SKM-1 (cell line): ENCODE data around the gene MICAL3.
"Not testable (repeated sequence)": the region's sequence is repeated elsewhere in the genome, so short reads cannot be mapped to it uniquely, and the experiment has no call there.

Experiments used
- DNase-seq: peaks from one replicate; lab custom pipeline; 2025; ENCODE audit not compliant: unreplicated experiment; lab: John Stamatoyannopoulos, UW

MICAL3 gene

GRCh38 chr22:17770180-17771077 lies 253.9 kb downstream of the MICAL3 start:
- no peak for DNase-seq

DNA sequence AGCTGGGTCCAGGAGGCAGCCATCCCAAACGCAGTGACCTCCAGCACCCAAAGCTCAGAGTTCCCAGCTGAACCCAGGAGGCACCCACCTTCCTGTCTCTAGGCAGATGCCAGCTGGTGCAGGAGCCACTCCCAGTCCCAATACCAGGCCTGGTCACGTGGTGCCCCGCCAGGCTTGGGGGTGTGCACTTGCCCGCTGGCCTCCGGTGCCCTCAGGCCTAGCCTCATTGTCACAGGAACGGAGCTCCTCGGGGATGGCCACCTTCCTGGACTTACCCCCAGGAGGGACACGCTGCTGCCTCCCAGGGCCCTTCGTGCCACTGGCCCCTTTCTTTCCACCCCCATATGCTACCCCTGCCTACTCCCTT lies 254.7 kb downstream of the MICAL3 start:
- no peak for DNase-seq

- DNase-seq = no peak
Measured at GRCh38 chr22:17769013-17769715, 255.2 kb downstream of the MICAL3 start.

GRCh38 chr22:17767233-17768065 lies 256.9 kb downstream of the MICAL3 start:
- DNase-seq = no peak

- not testable (repeated sequence) for DNase-seq
Measured at GRCh38 chr22:17764852-17765251, 259.5 kb downstream of the MICAL3 start.

DNA sequence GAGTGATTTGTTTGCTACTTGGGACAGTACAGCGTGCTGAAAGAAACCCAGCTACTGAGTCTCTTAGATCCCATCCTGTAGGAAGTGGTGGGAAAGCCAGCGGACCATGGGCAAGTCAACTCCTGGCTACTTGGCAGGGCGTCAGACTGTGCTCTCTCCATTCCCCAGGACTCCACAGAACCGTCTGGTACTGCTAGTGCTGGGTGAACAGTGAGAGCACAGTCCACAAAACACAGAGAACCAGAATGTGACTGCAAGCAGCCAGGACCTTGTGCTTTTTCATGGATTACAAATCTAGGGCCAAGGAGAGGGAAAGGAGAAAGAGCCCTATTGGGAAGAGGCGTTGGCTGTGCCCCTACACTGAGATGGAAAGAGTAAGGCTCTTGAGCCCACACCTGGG lies 260.3 kb downstream of the MICAL3 start:
- DNase-seq = no peak

GRCh38 chr22:17763442-17763841 lies 260.9 kb downstream of the MICAL3 start:
- not testable (repeated sequence) for DNase-seq

DNA sequence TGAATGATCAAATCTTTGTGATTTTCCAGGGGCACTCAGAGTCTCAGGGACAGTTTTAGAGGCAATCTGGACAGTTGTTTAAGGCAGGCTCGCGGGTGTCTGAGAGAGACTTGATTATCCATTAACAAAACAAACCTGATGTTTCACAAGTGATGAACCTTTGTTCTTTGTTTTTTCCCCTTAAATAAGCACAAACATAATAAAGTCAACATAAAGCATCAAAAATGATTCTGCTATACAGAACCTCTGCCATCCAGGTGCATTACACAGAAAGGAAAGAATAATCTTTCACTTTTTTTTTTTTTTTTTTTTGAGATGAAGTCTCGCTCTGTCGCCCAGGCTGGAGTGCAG lies 263.2 kb downstream of the MICAL3 start:
- no peak for DNase-seq

GRCh38 chr22:17754233-17754925 lies 270.0 kb downstream of the MICAL3 start:
- no peak for DNase-seq

DNA sequence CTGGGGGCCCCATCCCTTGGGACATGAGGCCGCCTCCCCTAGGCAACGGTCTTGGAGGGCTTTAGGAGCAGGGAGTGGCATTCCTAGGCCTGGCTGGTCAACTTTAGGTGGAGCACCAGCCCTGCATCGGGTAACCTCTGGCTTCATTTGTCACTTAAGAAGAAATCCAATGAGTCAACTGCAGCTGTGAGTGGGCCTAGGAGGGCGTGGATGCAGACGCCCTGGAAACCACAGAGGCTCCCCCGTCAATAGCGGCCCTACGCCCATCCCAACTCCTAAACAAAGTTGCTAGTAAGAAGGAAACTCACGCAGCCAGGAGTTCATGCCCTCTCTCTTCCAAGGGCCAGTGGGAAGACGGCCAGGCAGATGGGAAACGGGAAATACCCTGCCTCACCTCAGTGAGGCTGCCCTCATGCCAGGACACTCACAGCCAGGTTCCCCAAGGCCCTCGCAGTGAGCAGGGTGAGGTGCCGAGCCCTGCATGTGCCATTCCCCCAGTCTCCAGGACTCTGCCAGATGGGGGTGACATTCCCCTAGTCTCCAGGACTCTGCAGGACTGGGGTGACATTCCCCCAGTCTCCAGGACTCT lies 270.9 kb downstream of the MICAL3 start:
- no peak for DNase-seq

GRCh38 chr22:17751596-17751995 lies 272.8 kb downstream of the MICAL3 start:
- no peak for DNase-seq

GRCh38 chr22:17749605-17750395 lies 274.6 kb downstream of the MICAL3 start:
- no peak for DNase-seq

DNA sequence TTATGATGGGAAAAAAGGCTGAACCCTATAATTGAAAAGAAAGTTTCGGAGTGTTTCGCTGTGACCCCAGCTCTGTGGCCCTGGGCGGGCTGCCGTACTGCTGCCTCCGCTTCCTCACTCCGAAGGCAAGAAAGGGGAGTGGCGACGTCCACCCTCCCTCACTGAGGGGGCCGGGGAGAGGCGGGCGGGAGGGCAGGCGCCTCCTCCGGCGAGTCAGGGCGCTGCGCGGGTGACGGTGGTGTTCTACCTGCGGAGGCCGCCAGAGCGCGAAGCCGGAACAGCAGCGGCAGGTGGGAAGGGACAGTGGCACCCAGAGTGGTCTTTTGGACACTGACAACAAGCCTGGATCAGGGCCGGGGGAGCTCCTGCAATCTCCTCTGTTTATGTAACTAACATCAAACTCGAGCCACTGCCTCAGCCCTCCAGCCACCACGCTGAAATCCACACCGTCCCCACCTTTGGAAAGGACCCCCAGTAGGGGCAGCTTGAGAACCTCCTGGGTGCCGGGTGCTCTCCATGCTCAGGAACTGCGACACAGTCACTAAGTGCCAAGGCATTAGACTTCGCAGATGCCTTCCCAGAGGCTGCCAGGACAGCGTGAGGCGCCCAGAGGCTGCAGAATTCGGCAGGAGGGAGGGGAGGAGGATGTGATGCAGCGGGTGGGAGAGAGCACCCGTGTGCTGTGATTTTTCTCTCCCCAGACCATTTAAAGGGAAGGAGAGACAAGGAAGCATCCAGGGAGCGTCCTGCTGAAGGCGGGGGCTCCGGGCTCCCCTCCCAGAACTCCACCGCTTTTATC lies 275.6 kb downstream of the MICAL3 start:
- no peak for DNase-seq

DNA sequence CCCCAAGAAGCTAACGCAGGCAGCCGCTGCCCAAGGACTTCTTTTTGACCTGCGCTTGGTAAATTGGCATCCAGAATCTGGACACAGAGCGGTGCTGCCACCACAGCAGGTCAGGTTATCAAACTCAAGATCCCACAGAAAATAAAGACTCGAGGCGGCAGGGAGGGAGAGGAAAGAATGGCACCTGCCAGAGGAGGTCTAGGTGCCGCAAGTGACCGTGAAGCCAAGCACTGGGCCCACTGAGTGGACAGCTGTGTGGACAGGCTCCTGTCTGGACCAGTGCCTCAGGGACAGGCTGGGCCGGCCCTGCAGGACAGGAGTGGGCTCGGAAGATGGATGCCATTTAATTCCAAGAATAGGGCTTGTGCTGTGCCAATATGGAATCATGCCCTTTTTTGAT lies 277.4 kb downstream of the MICAL3 start:
- no peak for DNase-seq

GRCh38 chr22:17744430-17744829 lies 279.9 kb downstream of the MICAL3 start:
- DNase-seq = no peak

- no peak for DNase-seq
Measured at GRCh38 chr22:17743661-17744411, 280.5 kb downstream of the MICAL3 start.

DNA sequence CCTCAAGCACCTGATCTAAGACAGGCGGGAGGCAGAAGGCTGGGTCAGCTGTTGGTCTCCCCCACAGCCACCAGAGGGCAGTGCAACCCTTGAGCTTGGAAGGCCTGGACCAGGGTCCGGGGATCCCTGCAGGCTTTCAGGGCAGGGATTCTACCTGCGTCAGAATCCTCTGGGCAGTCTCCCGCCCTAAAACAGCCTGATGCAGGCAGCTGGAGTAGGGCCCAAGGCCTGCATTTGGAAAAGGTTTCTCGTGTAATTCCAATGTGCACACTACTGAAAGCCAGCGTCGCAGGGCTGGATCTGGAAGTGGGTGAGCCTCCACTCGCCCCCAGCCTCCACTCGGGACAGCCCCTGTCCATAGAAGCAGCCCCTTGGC lies 281.8 kb downstream of the MICAL3 start:
- peak; percentile 22 for DNase-seq

DNA sequence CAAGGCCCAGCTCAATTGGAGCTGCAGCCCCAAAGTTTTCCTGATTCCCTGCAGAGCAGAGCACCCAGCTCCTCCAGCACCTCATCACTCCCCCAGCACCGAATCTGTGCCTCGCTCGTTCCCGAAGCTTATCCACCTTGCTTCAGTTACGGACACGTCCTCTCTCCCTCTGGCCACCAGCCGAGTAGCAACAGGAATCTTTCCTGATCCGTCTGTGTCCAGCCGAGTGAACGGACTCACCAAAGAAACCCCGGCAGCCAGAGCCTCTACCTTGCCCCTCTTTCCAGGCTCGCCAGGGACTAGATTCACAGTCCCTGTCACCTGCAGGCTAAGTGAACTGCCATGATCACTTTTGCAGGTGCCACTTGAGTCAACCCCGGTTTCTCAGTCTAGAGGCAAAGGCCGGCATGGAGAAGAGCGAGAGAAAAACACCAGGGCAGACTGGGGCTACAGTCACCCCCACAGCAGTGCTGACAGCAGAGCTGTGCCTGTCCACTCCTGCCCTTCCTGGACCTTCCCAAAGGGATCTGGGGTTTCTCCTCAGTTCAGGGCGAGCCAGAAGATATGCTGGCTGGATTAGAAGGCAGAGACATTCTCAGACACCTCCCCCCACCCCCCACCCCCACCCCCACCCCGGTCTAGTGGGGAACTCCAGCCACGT lies 282.4 kb downstream of the MICAL3 start:
- no peak for DNase-seq
